ENCODE data around the gene PTPRN2. TPM values are rescaled to one million over a fixed set of nuclear protein-coding genes. Genes with fewer than 3 reads are reported as not detected.

The PTPRN2 gene
- total RNA-seq, 1 experiment from 2014 or later = not detected

DNA sequence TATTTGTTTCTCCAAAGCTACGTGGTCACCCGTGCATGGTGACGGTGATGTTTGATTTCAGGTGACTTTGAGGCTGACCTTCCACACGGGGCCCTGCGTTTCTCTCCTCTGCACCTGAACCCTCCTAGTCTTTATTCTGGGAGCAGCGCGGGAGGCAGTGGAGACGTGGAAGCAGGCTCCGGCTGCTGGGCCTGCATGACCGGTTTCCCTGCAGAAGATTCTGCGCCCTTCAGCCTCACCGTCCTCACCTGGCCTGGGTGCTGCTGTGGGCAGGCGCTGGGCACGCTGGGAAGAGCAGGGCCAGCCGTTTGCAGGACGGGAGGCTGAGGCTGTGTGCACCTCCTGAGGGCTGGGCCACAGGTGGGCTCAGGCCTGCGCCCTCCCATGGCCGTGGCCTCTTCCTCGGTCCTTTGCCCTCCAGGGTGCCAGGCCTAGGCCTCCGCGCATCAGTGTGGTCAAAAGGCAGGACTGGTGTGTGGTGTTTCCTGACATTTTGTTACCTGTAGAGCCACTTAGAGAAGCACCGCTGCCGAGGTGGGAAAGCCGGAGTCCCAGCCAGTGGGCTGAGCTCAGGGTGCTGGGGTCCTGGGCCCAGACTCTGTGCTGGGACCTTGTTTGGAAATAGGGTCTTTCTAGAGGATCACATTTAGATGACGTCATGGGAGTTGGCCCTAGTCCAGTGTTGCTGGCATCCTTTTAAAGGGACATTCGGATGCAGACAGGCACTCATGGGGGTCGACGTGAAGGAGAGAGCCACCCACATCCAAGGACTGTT lies 772.5 kb downstream of the PTPRN2 start:
- H3K4me3 ChIP-seq = no peak overlapping the region
- H3K9me3 ChIP-seq (ENCODE audit: insufficient read depth, low read depth) = no peaks in the 10 kb centered on the region
- ChIA-PET POLR2A (ENCODE audit: unreplicated experiment) (no interaction called here), CTCF (no interaction called here)
- no peak overlapping the region for H3K4me2 ChIP-seq
- H2AFZ ChIP-seq = no peak overlapping the region
- no peaks in the 10 kb centered on the region for H3K36me3 ChIP-seq (ENCODE audit: low read depth)
- DNase-seq = no peak
- H3K27me3 ChIP-seq (ENCODE audit: insufficient read depth, low read depth) = peaks cover 79% of the 10 kb centered on the region
- BruUV-seq (replicated peaks) = no TSS peak
- intact Hi-C loops (cut with micrococcal nuclease; ENCODE audit: unreplicated experiment) = no loop called here
- H3K9me2 ChIP-seq (ENCODE audit: insufficient read depth) = no peaks in the 10 kb centered on the region
- no peaks in the 10 kb centered on the region for H3K79me2 ChIP-seq (ENCODE audit: low read depth)
- no peaks in the 10 kb centered on the region for H3K4me1 ChIP-seq (replicated peaks; ENCODE audit: insufficient read depth)
- H3K27ac ChIP-seq = no peak overlapping the region
- TF ChIP-seq, protein P1, sequence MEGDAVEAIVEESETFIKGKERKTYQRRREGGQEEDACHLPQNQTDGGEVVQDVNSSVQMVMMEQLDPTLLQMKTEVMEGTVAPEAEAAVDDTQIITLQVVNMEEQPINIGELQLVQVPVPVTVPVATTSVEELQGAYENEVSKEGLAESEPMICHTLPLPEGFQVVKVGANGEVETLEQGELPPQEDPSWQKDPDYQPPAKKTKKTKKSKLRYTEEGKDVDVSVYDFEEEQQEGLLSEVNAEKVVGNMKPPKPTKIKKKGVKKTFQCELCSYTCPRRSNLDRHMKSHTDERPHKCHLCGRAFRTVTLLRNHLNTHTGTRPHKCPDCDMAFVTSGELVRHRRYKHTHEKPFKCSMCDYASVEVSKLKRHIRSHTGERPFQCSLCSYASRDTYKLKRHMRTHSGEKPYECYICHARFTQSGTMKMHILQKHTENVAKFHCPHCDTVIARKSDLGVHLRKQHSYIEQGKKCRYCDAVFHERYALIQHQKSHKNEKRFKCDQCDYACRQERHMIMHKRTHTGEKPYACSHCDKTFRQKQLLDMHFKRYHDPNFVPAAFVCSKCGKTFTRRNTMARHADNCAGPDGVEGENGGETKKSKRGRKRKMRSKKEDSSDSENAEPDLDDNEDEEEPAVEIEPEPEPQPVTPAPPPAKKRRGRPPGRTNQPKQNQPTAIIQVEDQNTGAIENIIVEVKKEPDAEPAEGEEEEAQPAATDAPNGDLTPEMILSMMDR (conservative IDR thresholded peaks at IDR 0.05) = no peak
- TF ChIP-seq EZH2 (IDR thresholded peaks at IDR 0.05; ENCODE audit: low read depth) = no peak
- H4K20me1 ChIP-seq (ENCODE audit: insufficient read depth) = no peaks in the 10 kb centered on the region; the same call in 1 of the 2 replicates
- 0 out of 2 replicates have a peak, but pooled peaks cover 4% of the 10 kb centered on the region for H3F3A ChIP-seq (ENCODE audit: insufficient read depth, low read depth)

- H3K9me3 ChIP-seq (ENCODE audit: insufficient read depth, low read depth) = no peaks in the 10 kb centered on the region
- no peaks in the 10 kb centered on the region for H3K79me2 ChIP-seq (ENCODE audit: low read depth)
- H3K4me1 ChIP-seq (replicated peaks; ENCODE audit: insufficient read depth) = no peaks in the 10 kb centered on the region
- H3F3A ChIP-seq (ENCODE audit: insufficient read depth, low read depth) = 0 out of 2 replicates have a peak, but pooled peaks cover 4% of the 10 kb centered on the region
- ChIA-PET CTCF (no interaction called here), POLR2A (ENCODE audit: unreplicated experiment) (no interaction called here)
- no peaks in the 10 kb centered on the region for H3K36me3 ChIP-seq (ENCODE audit: low read depth)
- BruUV-seq (replicated peaks) = no TSS peak
- H3K9me2 ChIP-seq (ENCODE audit: insufficient read depth) = no peaks in the 10 kb centered on the region
- no peak overlapping the region for H3K4me3 ChIP-seq
- DNase-seq = no peak
- no peaks in the 10 kb centered on the region; the same call in 1 of the 2 replicates for H4K20me1 ChIP-seq (ENCODE audit: insufficient read depth)
- intact Hi-C loops (cut with micrococcal nuclease; ENCODE audit: unreplicated experiment) = no loop called here
- H3K4me2 ChIP-seq = no peak overlapping the region
- H3K27ac ChIP-seq = no peak overlapping the region
- peaks cover 90% of the 10 kb centered on the region for H3K27me3 ChIP-seq (ENCODE audit: insufficient read depth, low read depth)
- TF ChIP-seq EZH2 (IDR thresholded peaks at IDR 0.05; ENCODE audit: low read depth) = no peak; the same call in 1 of the 2 replicates
- TF ChIP-seq, protein P1 (conservative IDR thresholded peaks at IDR 0.05) = no peak
- H2AFZ ChIP-seq = no peak overlapping the region
These were observed 773.6 kb downstream of the PTPRN2 start for GRCh38 chr7:157813741-157814661.

GRCh38 chr7:157813053-157813452 lies 774.6 kb downstream of the PTPRN2 start:
- intact Hi-C loops (cut with micrococcal nuclease; ENCODE audit: unreplicated experiment) = no loop called here
- Histone ChIP-seq H3K4me3 (no peak overlapping the region), H3K4me1 (replicated peaks; ENCODE audit: insufficient read depth) (no peaks in the 10 kb centered on the region), H3K36me3 (ENCODE audit: low read depth) (no peaks in the 10 kb centered on the region), H4K20me1 (ENCODE audit: insufficient read depth) (no peaks in the 10 kb centered on the region; the same call in 1 of the 2 replicates), H3K27me3 (ENCODE audit: insufficient read depth, low read depth) (peaks cover 93% of the 10 kb centered on the region), H3K79me2 (ENCODE audit: low read depth) (no peaks in the 10 kb centered on the region), H3K27ac (no peak overlapping the region), H3K9me3 (ENCODE audit: insufficient read depth, low read depth) (no peaks in the 10 kb centered on the region), H2AFZ (no peak overlapping the region), H3K4me2 (no peak overlapping the region), H3K9me2 (ENCODE audit: insufficient read depth) (no peaks in the 10 kb centered on the region), H3F3A (ENCODE audit: insufficient read depth, low read depth) (0 out of 2 replicates have a peak, but pooled peaks cover 4% of the 10 kb centered on the region)
- DNase-seq = no peak
- no TSS peak for BruUV-seq (replicated peaks)
- ChIA-PET POLR2A (ENCODE audit: unreplicated experiment) (no interaction called here), CTCF (no interaction called here)
- TF ChIP-seq, protein P1 (conservative IDR thresholded peaks at IDR 0.05) = no peak
- TF ChIP-seq EZH2 (IDR thresholded peaks at IDR 0.05; ENCODE audit: low read depth) = no peak

Data from PC-9 (cell line).